IPS-20b (cell line): ENCODE data around the gene CEP131.

Source experiments
- H3K27ac ChIP-seq: one replicate; pipeline ENCODE4 v1.5.1; 2013; ENCODE audit warnings: low read length
- H3K27me3 ChIP-seq: 2 replicates; pipeline ENCODE4 v1.6.1; 2013; ENCODE audit warnings: mild to moderate bottlenecking, low read length, inconsistent platforms; ENCODE audit not compliant: insufficient read depth
- H3K36me3 ChIP-seq: 2 replicates; pipeline ENCODE4 v1.6.1; 2013; ENCODE audit warnings: low read depth, mild to moderate bottlenecking, inconsistent platforms, low read length, moderate library complexity; ENCODE audit not compliant: insufficient read depth
- H3K4me1 ChIP-seq: 2 replicates; pipeline ENCODE4 v1.6.1; 2013; ENCODE audit warnings: mild to moderate bottlenecking, control low read depth, inconsistent platforms, low read length, moderate library complexity; ENCODE audit not compliant: insufficient read depth
- H3K4me3 ChIP-seq: 2 replicates; pipeline ENCODE4 v1.5.1; 2013; ENCODE audit warnings: mild to moderate bottlenecking, low read length, inconsistent platforms
- H3K9ac ChIP-seq: 2 replicates; pipeline ENCODE4 v1.6.1; 2013; ENCODE audit warnings: low read depth, mild to moderate bottlenecking, inconsistent platforms, low read length, moderate library complexity
- H3K9me3 ChIP-seq: 2 replicates; pipeline ENCODE4 v1.6.1; 2013; ENCODE audit warnings: mild to moderate bottlenecking, low read depth, low read length, inconsistent platforms; ENCODE audit not compliant: insufficient read depth

Gene CEP131

GRCh38 chr17:81163703-81164370 lies 58.9 kb downstream of the CEP131 start:
- H3K36me3 ChIP-seq: no peaks in the 10 kb centered on the region
- no peaks in the 10 kb centered on the region for H3K9me3 ChIP-seq
- peaks cover 19% of the 10 kb centered on the region for H3K27me3 ChIP-seq
- H3K9ac ChIP-seq: no peak overlapping the region
- H3K4me3 ChIP-seq: no peak overlapping the region
- no peak overlapping the region for H3K27ac ChIP-seq
- H3K4me1 ChIP-seq: no peaks in the 10 kb centered on the region

DNA sequence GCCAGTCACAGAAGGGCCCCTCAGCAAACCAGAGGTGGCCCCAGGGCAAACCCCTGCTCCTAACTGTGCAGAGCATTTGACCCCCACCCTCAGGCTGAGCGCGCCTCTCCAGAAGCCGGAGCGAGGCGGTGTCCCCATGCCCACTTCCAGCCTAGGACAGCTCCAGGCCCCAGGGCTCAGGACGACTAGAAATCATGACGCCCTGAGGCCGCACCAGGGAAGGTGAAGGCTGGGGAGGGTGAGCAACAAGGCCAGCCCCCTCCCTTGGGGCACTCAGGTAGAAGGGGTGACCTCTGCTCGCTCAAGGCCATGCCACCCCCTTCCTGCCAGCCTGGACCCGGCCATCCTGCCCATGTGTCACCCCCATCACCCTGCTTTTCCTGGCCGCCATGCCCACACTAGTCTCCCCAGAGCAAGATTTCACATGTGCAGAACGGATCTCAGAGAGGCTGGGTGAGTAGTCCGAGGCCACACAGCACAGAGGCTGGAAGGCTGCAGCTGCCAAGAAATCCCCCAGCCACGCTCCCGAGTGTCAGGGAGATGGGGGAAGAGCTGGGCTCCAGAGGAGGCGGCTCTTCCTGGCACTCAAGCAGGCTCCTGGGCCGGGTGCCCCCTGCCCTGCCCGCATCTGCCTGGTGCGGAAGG lies 59.6 kb downstream of the CEP131 start:
- Histone ChIP-seq H3K27ac (no peak overlapping the region), H3K36me3 (no peaks in the 10 kb centered on the region), H3K9ac (no peak overlapping the region), H3K4me3 (no peak overlapping the region), H3K9me3 (no peaks in the 10 kb centered on the region), H3K4me1 (no peaks in the 10 kb centered on the region), H3K27me3 (peaks cover 18% of the 10 kb centered on the region)

GRCh38 chr17:81162491-81162890 lies 60.3 kb downstream of the CEP131 start:
- Histone ChIP-seq H3K4me1 (no peaks in the 10 kb centered on the region), H3K27me3 (peaks cover 11% of the 10 kb centered on the region; the same call in 1 of the 2 replicates), H3K9ac (no peak overlapping the region), H3K9me3 (no peaks in the 10 kb centered on the region), H3K4me3 (no peak overlapping the region), H3K27ac (no peak overlapping the region), H3K36me3 (no peaks in the 10 kb centered on the region)

- H3K4me1 ChIP-seq: no peaks in the 10 kb centered on the region
- H3K9ac ChIP-seq: no peak overlapping the region
- H3K27me3 ChIP-seq: peaks cover 6% of the 10 kb centered on the region; the same call in 1 of the 2 replicates
- H3K9me3 ChIP-seq: no peaks in the 10 kb centered on the region
- H3K27ac ChIP-seq: no peak overlapping the region
- no peaks in the 10 kb centered on the region for H3K36me3 ChIP-seq
- no peak overlapping the region for H3K4me3 ChIP-seq
These were observed 60.8 kb downstream of the CEP131 start for GRCh38 chr17:81161972-81162371.

GRCh38 chr17:81161536-81161935 lies 61.2 kb downstream of the CEP131 start:
- no peaks in the 10 kb centered on the region for H3K36me3 ChIP-seq
- peaks cover 1% of the 10 kb centered on the region; the same call in 1 of the 2 replicates for H3K27me3 ChIP-seq
- H3K27ac ChIP-seq: no peak overlapping the region
- no peaks in the 10 kb centered on the region for H3K9me3 ChIP-seq
- no peaks in the 10 kb centered on the region for H3K4me1 ChIP-seq
- H3K9ac ChIP-seq: no peak overlapping the region
- H3K4me3 ChIP-seq: no peak overlapping the region

- no peaks in the 10 kb centered on the region for H3K36me3 ChIP-seq
- H3K27me3 ChIP-seq: no peaks in the 10 kb centered on the region; the same call in 1 of the 2 replicates
- no peaks in the 10 kb centered on the region for H3K4me1 ChIP-seq
- no peak overlapping the region for H3K9ac ChIP-seq
- no peak overlapping the region for H3K27ac ChIP-seq
- no peak overlapping the region for H3K4me3 ChIP-seq
- H3K9me3 ChIP-seq: no peaks in the 10 kb centered on the region
These were observed 61.9 kb downstream of the CEP131 start for GRCh38 chr17:81160747-81161453.

DNA sequence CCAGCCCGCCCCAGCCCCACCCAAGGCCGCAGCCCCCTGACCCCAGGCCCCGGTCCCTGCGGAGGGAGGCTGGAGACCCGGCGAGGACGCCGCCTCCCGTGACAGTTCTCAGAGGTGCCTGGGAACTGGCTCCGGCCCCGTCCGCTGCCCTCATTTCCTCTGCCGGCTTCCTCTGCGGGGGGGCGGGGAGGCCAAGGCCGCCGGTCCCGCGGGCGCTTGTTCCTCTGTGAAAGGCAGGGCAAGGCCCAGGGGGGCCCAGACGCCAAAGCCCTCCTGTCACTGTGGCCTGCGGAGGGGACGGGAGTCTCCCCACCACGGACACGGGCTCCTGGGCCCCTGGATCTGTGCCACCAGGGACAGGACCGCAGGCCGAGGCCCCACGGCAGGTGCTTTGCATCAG lies 62.5 kb downstream of the CEP131 start:
- Histone ChIP-seq H3K4me1 (no peaks in the 10 kb centered on the region), H3K27ac (no peak overlapping the region), H3K9ac (no peak overlapping the region), H3K9me3 (no peaks in the 10 kb centered on the region), H3K4me3 (no peak overlapping the region), H3K36me3 (no peaks in the 10 kb centered on the region), H3K27me3 (no peaks in the 10 kb centered on the region; the same call in 1 of the 2 replicates)

GRCh38 chr17:81159611-81160265 lies 63.0 kb downstream of the CEP131 start:
- Histone ChIP-seq H3K9me3 (no peaks in the 10 kb centered on the region), H3K36me3 (no peaks in the 10 kb centered on the region), H3K4me1 (no peaks in the 10 kb centered on the region), H3K27ac (no peak overlapping the region), H3K27me3 (no peaks in the 10 kb centered on the region; the same call in 1 of the 2 replicates), H3K4me3 (no peak overlapping the region), H3K9ac (no peak overlapping the region)

GRCh38 chr17:81158688-81159590 lies 63.8 kb downstream of the CEP131 start:
- H3K27me3 ChIP-seq: no peaks in the 10 kb centered on the region
- H3K9me3 ChIP-seq: no peaks in the 10 kb centered on the region
- H3K36me3 ChIP-seq: no peaks in the 10 kb centered on the region
- H3K27ac ChIP-seq: no peak overlapping the region
- H3K9ac ChIP-seq: no peak overlapping the region
- no peak overlapping the region for H3K4me3 ChIP-seq
- H3K4me1 ChIP-seq: no peaks in the 10 kb centered on the region

DNA sequence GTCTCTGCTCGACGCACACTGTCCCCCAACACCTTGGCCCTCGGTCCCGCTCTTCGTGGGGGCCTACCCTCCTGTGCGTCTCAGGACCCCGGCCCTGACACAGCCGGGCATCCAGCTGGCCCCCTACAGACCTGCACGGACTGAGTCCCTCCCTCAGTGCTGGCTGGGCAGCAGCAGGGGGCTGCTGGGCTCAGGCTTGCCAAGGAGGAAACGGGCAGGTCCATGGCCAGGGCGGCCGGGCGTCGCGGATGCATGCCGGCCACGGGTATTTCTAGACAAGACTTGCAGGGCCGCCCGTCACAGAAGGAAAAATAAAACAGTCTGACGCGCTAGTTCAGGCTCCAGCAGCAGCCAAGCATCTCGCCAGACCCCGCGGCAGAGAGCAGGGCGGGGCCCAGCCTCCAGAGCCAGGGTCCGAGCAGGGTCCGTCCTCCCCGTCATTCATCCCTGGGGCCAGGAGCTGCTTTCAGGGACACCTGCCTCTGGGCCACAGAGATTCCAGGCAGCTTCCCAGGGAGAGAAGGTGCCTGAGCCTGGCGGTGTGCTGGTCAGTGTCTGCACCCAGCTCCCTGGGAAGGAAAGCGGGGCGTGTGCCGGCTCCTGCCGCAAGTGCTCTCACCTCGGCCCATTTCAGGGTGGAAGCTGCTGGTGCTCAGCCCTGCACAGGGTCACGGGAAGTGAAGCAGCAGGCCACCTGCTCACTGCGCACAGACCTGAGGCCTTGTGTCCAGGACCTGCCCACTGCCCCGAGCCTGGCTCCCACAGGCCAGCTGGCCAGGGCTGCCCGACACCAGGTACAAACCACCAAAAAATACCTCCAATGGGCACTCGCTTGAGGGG lies 64.7 kb downstream of the CEP131 start:
- no peak overlapping the region for H3K27ac ChIP-seq
- no peak overlapping the region for H3K4me3 ChIP-seq
- H3K4me1 ChIP-seq: no peaks in the 10 kb centered on the region
- no peaks in the 10 kb centered on the region for H3K36me3 ChIP-seq
- no peak overlapping the region for H3K9ac ChIP-seq
- H3K27me3 ChIP-seq: no peaks in the 10 kb centered on the region
- H3K9me3 ChIP-seq: no peaks in the 10 kb centered on the region
